H1 (cell line): ENCODE results near the gene ACER3. TPM values are rescaled to one million over a fixed set of nuclear protein-coding genes. Genes with fewer than 3 reads are reported as not detected.

Experiments
- CTCF ChIA-PET: fragments of 300-600 bp; sonication (Branson Sonifier 250); formaldehyde crosslinking; loops from one replicate; lab custom pipeline; 2021; ENCODE audit not compliant: partially characterized antibody; lab: Charles Lee
- POLR2A ChIA-PET: fragments of 300-600 bp; sonication (Branson Sonifier 250); formaldehyde crosslinking; loops from one replicate; lab custom pipeline; 2021; ENCODE audit warnings: inconsistent platforms; ENCODE audit not compliant: partially characterized antibody; lab: Charles Lee
- DNase-seq, 2 experiments: peaks; one replicate each; pipeline versions ENCODE4 v3.0.0 to v3.0.0-alpha.2; 2010 to 2022; ENCODE audit warnings: low spot score in 2 of 2, low read depth in 1 of 2, mixed read lengths in 1 of 2
- FAIRE-seq: peaks from 2 replicates; lab custom pipeline; 2011; peaks lifted over from hg19 to GRCh38; lab: Jason Lieb, UNC
- H2AFZ ChIP-seq: 2 replicates; pipeline ENCODE4 v1.8.1; 2012; ENCODE audit warnings: low read length, inconsistent platforms
- H2AK5ac ChIP-seq: 2 replicates; pipeline ENCODE4 v1.6.1; 2013; ENCODE audit warnings: low read depth, low read length
- H2BK120ac ChIP-seq: replicated peaks from 2 replicates; pipeline ENCODE3; 2013; ENCODE audit warnings: low read depth, low read length, inconsistent platforms
- H2BK12ac ChIP-seq: 2 replicates; pipeline ENCODE4 v1.6.1; 2013; ENCODE audit warnings: low read depth, low read length
- H2BK15ac ChIP-seq: 2 replicates; pipeline ENCODE4 v1.6.1; 2013; ENCODE audit warnings: low read length
- H2BK20ac ChIP-seq: 2 replicates; pipeline ENCODE4 v1.6.1; 2013; ENCODE audit warnings: low read length
- H2BK5ac ChIP-seq: 2 replicates; pipeline ENCODE4 v1.6.1; 2013; ENCODE audit warnings: low read depth, low read length
- H3K14ac ChIP-seq: 2 replicates; pipeline ENCODE4 v1.6.1; 2013; ENCODE audit warnings: inconsistent platforms; ENCODE audit not compliant: insufficient read length
- H3K18ac ChIP-seq: 2 replicates; pipeline ENCODE4 v1.6.1; 2013; ENCODE audit warnings: low read length; ENCODE audit errors: extremely low read depth
- H3K23ac ChIP-seq: 2 replicates; pipeline ENCODE4 v1.6.1; 2013; ENCODE audit warnings: inconsistent platforms; ENCODE audit not compliant: insufficient read length
- H3K23me2 ChIP-seq: 2 replicates; pipeline ENCODE4 v1.6.1; 2013; ENCODE audit warnings: low read depth, low read length
- H3K27ac ChIP-seq: 2 replicates; pipeline ENCODE4 v1.6.1; 2011; ENCODE audit warnings: low read depth, low read length, inconsistent platforms
- H3K27me3 ChIP-seq, 4 experiments: replicated peaks in 1 of 4; 1 replicate in 1 of 4; 2 replicates in 3 of 4; pipeline versions ENCODE4 v1.6.1 to v1.8.1; 2011 to 2013; ENCODE audit warnings: low read length in 3 of 4, mild to moderate bottlenecking in 3 of 4, inconsistent platforms in 2 of 4, mixed read lengths in 2 of 4, moderate library complexity in 1 of 4; ENCODE audit not compliant: control insufficient read depth in 3 of 4, insufficient read depth in 3 of 4; ENCODE audit errors: extremely low read depth in 1 of 4
- H3K36me3 ChIP-seq, 4 experiments: 2 replicates each; pipeline versions ENCODE4 v1.6.1 to v1.8.1; 2011 to 2013; ENCODE audit warnings: mild to moderate bottlenecking in 4 of 4, low read length in 3 of 4, moderate library complexity in 2 of 4, control low read depth in 1 of 4, inconsistent platforms in 1 of 4; ENCODE audit not compliant: insufficient read depth in 4 of 4, control insufficient read depth in 2 of 4
- H3K4ac ChIP-seq: replicated peaks from 2 replicates; pipeline ENCODE3; 2013; ENCODE audit warnings: low read length, low read depth, mixed read lengths, inconsistent platforms; ENCODE audit not compliant: insufficient read length
- H3K4me1 ChIP-seq, 4 experiments: replicated peaks in 1 of 4; 1 replicate in 1 of 4; 2 replicates in 3 of 4; pipeline versions ENCODE4 v1.6.1 to v1.8.1; 2011 to 2013; ENCODE audit warnings: low read length in 3 of 4, inconsistent platforms in 2 of 4, mixed read lengths in 1 of 4; ENCODE audit not compliant: insufficient read depth in 4 of 4, control insufficient read depth in 3 of 4
- H3K4me2 ChIP-seq, 2 experiments: 2 replicates each; pipeline versions ENCODE4 v1.6.1 to v1.8.1; 2011 to 2013; ENCODE audit warnings: low read depth in 2 of 2, low read length in 2 of 2, control low read depth in 1 of 2, inconsistent platforms in 1 of 2, mild to moderate bottlenecking in 1 of 2; ENCODE audit not compliant: insufficient read depth in 1 of 2
- H3K4me3 ChIP-seq, 4 experiments: fragments of 200-600, 300-600 bp in 1 of 4; sonication (generic), shearing (Covaris generic), sonication (Bioruptor Twin) in 1 of 4; 2 replicates each; pipeline versions ENCODE4 v1.5.1 to v1.8.1; 2011 to 2016; ENCODE audit warnings: low read length in 4 of 4, low read depth in 3 of 4, control low read depth in 2 of 4, inconsistent platforms in 2 of 4, mild to moderate bottlenecking in 2 of 4, mixed read lengths in 1 of 4, moderate library complexity in 1 of 4; ENCODE audit not compliant: insufficient read depth in 2 of 4; ENCODE audit errors: extremely low read depth in 1 of 4
- H3K56ac ChIP-seq: replicated peaks from 2 replicates; pipeline ENCODE3; 2013; ENCODE audit warnings: low read depth, mild to moderate bottlenecking, mixed read lengths, low read length, inconsistent platforms; ENCODE audit not compliant: insufficient read length
- H3K79me1 ChIP-seq: 2 replicates; pipeline ENCODE4 v1.6.1; 2013; ENCODE audit warnings: low read depth, low read length, control low read depth
- H3K79me2 ChIP-seq, 2 experiments: 2 replicates each; pipeline versions ENCODE4 v1.6.1 to v1.8.1; 2012 to 2013; ENCODE audit warnings: low read length in 2 of 2, mild to moderate bottlenecking in 2 of 2, inconsistent platforms in 1 of 2; ENCODE audit not compliant: insufficient read depth in 2 of 2, control insufficient read depth in 1 of 2
- H3K9ac ChIP-seq, 4 experiments: replicated peaks in 1 of 4; 1 replicate in 1 of 4; 2 replicates in 3 of 4; pipeline versions ENCODE4 v1.6.1 to v1.8.1; 2011 to 2013; ENCODE audit warnings: low read depth in 3 of 4, low read length in 3 of 4, control low read depth in 2 of 4, mild to moderate bottlenecking in 2 of 4, moderate library complexity in 2 of 4, inconsistent platforms in 1 of 4; ENCODE audit errors: extremely low read depth in 1 of 4
- H3K9me3 ChIP-seq, 2 experiments: 2 replicates each; pipeline versions ENCODE4 v1.6.1 to v1.8.1; 2012 to 2013; ENCODE audit warnings: mild to moderate bottlenecking in 2 of 2, moderate library complexity in 2 of 2, control low read depth in 1 of 2, inconsistent platforms in 1 of 2, low read depth in 1 of 2, low read length in 1 of 2, mixed read lengths in 1 of 2; ENCODE audit not compliant: insufficient read depth in 2 of 2
- H4K20me1 ChIP-seq, 2 experiments: replicated peaks in 1 of 2; 2 replicates each; pipeline versions ENCODE3 to v1.8.1; 2011 to 2013; ENCODE audit warnings: inconsistent platforms in 2 of 2, low read length in 2 of 2, mild to moderate bottlenecking in 1 of 2; ENCODE audit not compliant: insufficient read depth in 2 of 2, control insufficient read depth in 1 of 2
- H4K5ac ChIP-seq: 2 replicates; pipeline ENCODE4 v1.6.1; 2013; ENCODE audit warnings: low read length, low read depth, mixed read lengths, inconsistent platforms; ENCODE audit not compliant: insufficient read length
- H4K8ac ChIP-seq: 2 replicates; pipeline ENCODE4 v1.8.0; 2013; ENCODE audit warnings: mild to moderate bottlenecking, moderate library complexity, low read length, inconsistent platforms; ENCODE audit not compliant: insufficient read depth; ENCODE audit errors: extremely low read depth
- H4K91ac ChIP-seq: replicated peaks from 2 replicates; pipeline ENCODE3; 2013; ENCODE audit warnings: low read length, mixed read lengths, inconsistent platforms; ENCODE audit not compliant: insufficient read length
- ASH2L ChIP-seq: fragments of 200-600, 300-600 bp; sonication (generic); IDR thresholded peaks from one replicate; pipeline ENCODE4 v1.7.1; 2017; ENCODE audit warnings: low read length
- CEBPB ChIP-seq: IDR thresholded peaks from 2 replicates; pipeline ENCODE4 v1.6.1; 2012; ENCODE audit warnings: low read depth, low read length
- EGR1 ChIP-seq: IDR thresholded peaks from 2 replicates; pipeline ENCODE4 v1.6.1; 2011; ENCODE audit warnings: low read depth, low read length, borderline replicate concordance
- HDAC6 ChIP-seq: IDR thresholded peaks from one replicate; pipeline ENCODE4 v1.7.1; 2012; ENCODE audit warnings: low read depth, mild to moderate bottlenecking, inconsistent platforms, low read length, moderate library complexity
- RNF2 ChIP-seq: fragments of 200-900, 300-1000 bp; sonication (generic); IDR thresholded peaks from 2 replicates; pipeline ENCODE4 v1.7.1; 2016; ENCODE audit warnings: borderline replicate concordance, low read depth, mild to moderate bottlenecking, antibody characterized with exemption, low read length; ENCODE audit not compliant: poor library complexity, severe bottlenecking; ENCODE audit errors: missing control alignments
- YY1 ChIP-seq: IDR thresholded peaks from 2 replicates; pipeline ENCODE4 v1.6.1; 2011; ENCODE audit warnings: low read depth, mild to moderate bottlenecking, low read length
- ZNF274 ChIP-seq: IDR thresholded peaks from 2 replicates; pipeline ENCODE4 v1.7.0; 2012; ENCODE audit warnings: low read length, borderline replicate concordance; ENCODE audit errors: extremely low read depth
- WGBS, 2 experiments: shearing (Covaris generic) in 1 of 2; methylation state at CpG; one replicate each; pipeline versions ENCODE4 v1.1.6 to v1.1.7; 2013 to 2015; ENCODE audit warnings: low lambda C conversion rate in 2 of 2, mixed read lengths in 2 of 2, inconsistent platforms in 1 of 2, low coverage in 1 of 2, missing lambda C conversion rate in 1 of 2; ENCODE audit not compliant: insufficient replicate concordance in 2 of 2, insufficient coverage in 1 of 2, insufficient read length in 1 of 2; ENCODE audit errors: extremely low coverage in 1 of 2, missing lambda C conversion rate in 1 of 2; 5-methylcytosine and 5-hydroxymethylcytosine counted together
- polyA plus RNA-seq, 7 experiments: library from polyadenylated mRNA; depleted of rRNA in 3 of 7; stranded (reverse) in 5 of 7; unstranded in 2 of 7; fragments of >200 nt in 5 of 7; fragments of 200-250 nt in 2 of 7; gene quantifications; 1 replicate in 5 of 7; 2 replicates in 1 of 7; 4 replicates in 1 of 7; pipeline versions ENCODE4 v1.2.1 to v1.2.3, GENCODE V29; 2011 to 2013; ENCODE audit warnings: missing spikeins in 2 of 7, mixed read lengths in 2 of 7
- total RNA-seq: library from RNA; stranded (reverse); fragmentation: NEBNext Ultra II Directional; extraction: Animal tissue kit (Norgen Biotek cat#: 25700); gene quantifications from 2 replicates; pipeline ENCODE4 v1.2.1, GENCODE V29; 2021

The ACER3 gene
- total and polyA plus RNA-seq, 2 of the 8 experiments (the other 6 are each of a cell fraction or from before 2014, with no cell fraction given), result 5.7 to 16.2 TPM

- Histone ChIP-seq H3K56ac (no peak overlapping the region), H2BK5ac (no peak overlapping the region), H3K4me3 (no peak overlapping the region), H3K36me3 (no peaks in the 10 kb centered on the region), H2BK12ac (no peak overlapping the region), H4K5ac (no peak overlapping the region), H2BK20ac (no peak overlapping the region), H3K23ac (no peak overlapping the region), H3K27me3 (no peaks in the 10 kb centered on the region), H4K91ac (no peak overlapping the region), H3K4me1 (no peaks in the 10 kb centered on the region), H2BK15ac (no peak overlapping the region), H3K9me3 (peaks cover 0 to 3% of the 10 kb centered on the region in 2 experiments; a peak in 1 of 4 replicates), H3K4ac (no peak overlapping the region), H2BK120ac (no peak overlapping the region), H4K20me1 (no peaks in the 10 kb centered on the region), H3K4me2 (no peak overlapping the region), H3K23me2 (no peaks in the 10 kb centered on the region), H3K79me1 (no peaks in the 10 kb centered on the region), H2AK5ac (no peak overlapping the region), H3K14ac (no peak overlapping the region), H4K8ac (no peak overlapping the region), H3K18ac (no peak overlapping the region), H2AFZ (no peak overlapping the region), H3K9ac (no peak overlapping the region), H3K79me2 (no peaks in the 10 kb centered on the region), H3K27ac (no peak overlapping the region)
- FAIRE-seq (no peak), DNase-seq (peak in 1 of 2 experiments; percentile 32)
- ChIA-PET CTCF (interaction anchor here (0.6 to 12.7 kb wide), 7 partner anchors 9 to 178 kb away, joined by 3 to 201 read pairs (median 6); no protein-coding TSS in a partner anchor), POLR2A (no interaction called here)
- WGBS, 2 experiments, result 82% methylated on average over 2 of the region's 2 CpGs; no CpG with 5 or more reads in 1 of the 2 experiments
- TF ChIP-seq HDAC6 (no peak), RNF2 (no peak), ZNF274 (no peak), ASH2L (no peak), YY1 (no peak), EGR1 (no peak), CEBPB (no peak)
These were observed 194.4 kb downstream of the ACER3 start for GRCh38 chr11:77055101-77055561.
